ENCODE results near the gene PIP5K1A. TPM values are rescaled to one million over a fixed set of nuclear protein-coding genes. Genes with fewer than 3 reads are reported as not detected.

Gene PIP5K1A
- total RNA-seq, 2 donors from 2014 or later, result 35.6 to 41.8 TPM

- no peaks in the 10 kb centered on the region for H3K27me3 ChIP-seq
- no peak for TF ChIP-seq CTCF (IDR thresholded peaks at IDR 0.05)
- DNase-seq (ENCODE audit: low spot score), result no peak
- H3K4me3 ChIP-seq, result no peak overlapping the region
- H3K9me3 ChIP-seq, result no peaks in the 10 kb centered on the region
- no peak overlapping the region for H3K27ac ChIP-seq
- H3K4me1 ChIP-seq, result no peaks in the 10 kb centered on the region
- H3K36me3 ChIP-seq, result peaks cover 95% of the 10 kb centered on the region
These were observed 91.8 kb downstream of the PIP5K1A start for GRCh38 chr1:151289991-151290708.

GRCh38 chr1:151290709-151291303, 92.5 kb downstream of the PIP5K1A start:
- Histone ChIP-seq H3K27ac (no peak overlapping the region), H3K27me3 (no peaks in the 10 kb centered on the region), H3K4me1 (no peaks in the 10 kb centered on the region), H3K36me3 (peaks cover 98% of the 10 kb centered on the region), H3K9me3 (no peaks in the 10 kb centered on the region), H3K4me3 (no peak overlapping the region)
- no peak for DNase-seq (ENCODE audit: low spot score)
- TF ChIP-seq CTCF (IDR thresholded peaks at IDR 0.05), result no peak

GRCh38 chr1:151292207-151293030, 94.1 kb downstream of the PIP5K1A start:
- TF ChIP-seq CTCF (IDR thresholded peaks at IDR 0.05), result no peak
- no peak overlapping the region for H3K27ac ChIP-seq
- peaks cover 98% of the 10 kb centered on the region for H3K36me3 ChIP-seq

GRCh38 chr1:151293093-151293492, 94.7 kb downstream of the PIP5K1A start:
- Histone ChIP-seq H3K4me3 (no peak overlapping the region), H3K9me3 (no peaks in the 10 kb centered on the region), H3K36me3 (peaks cover 98% of the 10 kb centered on the region), H3K27me3 (no peaks in the 10 kb centered on the region), H3K4me1 (no peaks in the 10 kb centered on the region), H3K27ac (no peak overlapping the region)
- no peak for TF ChIP-seq CTCF (IDR thresholded peaks at IDR 0.05)
- no peak for DNase-seq (ENCODE audit: low spot score)

More at GRCh38 chr1:151292207-151293030, 94.1 kb downstream of the PIP5K1A start:
- no peak for DNase-seq (ENCODE audit: low spot score)
- Histone ChIP-seq H3K27me3 (no peaks in the 10 kb centered on the region), H3K9me3 (no peaks in the 10 kb centered on the region), H3K4me1 (no peaks in the 10 kb centered on the region), H3K4me3 (no peak overlapping the region)

GRCh38 chr1:151294742-151295462, 96.5 kb downstream of the PIP5K1A start:
- Histone ChIP-seq H3K27ac (no peak overlapping the region), H3K27me3 (no peaks in the 10 kb centered on the region), H3K4me3 (no peak overlapping the region), H3K4me1 (no peaks in the 10 kb centered on the region), H3K9me3 (no peaks in the 10 kb centered on the region), H3K36me3 (peaks cover 100% of the 10 kb centered on the region)
- TF ChIP-seq CTCF (IDR thresholded peaks at IDR 0.05), result no peak
- no peak for DNase-seq (ENCODE audit: low spot score)

Other genes starting within 250 kb of the PIP5K1A start
- gene CERS2, start 223.7 kb upstream of the PIP5K1A start, total RNA-seq, result 10 to 100 TPM; 47.9 to 91.4 TPM
- gene ANXA9, start 216.3 kb upstream of the PIP5K1A start, total RNA-seq, result 1 to 10 TPM; 1.6 to 7.7 TPM
- gene MINDY1, start 191.7 kb upstream of the PIP5K1A start, total RNA-seq, result 10 to 100 TPM; 62.2 to 72.3 TPM
- 10 to 100 TPM; 52.0 to 68.4 TPM for gene PRUNE1, start 190.1 kb upstream of the PIP5K1A start, total RNA-seq
- under 1 TPM; 0.22 to 0.24 TPM for gene BNIPL, start 162.0 kb upstream of the PIP5K1A start, total RNA-seq
- gene C1orf56, start 150.8 kb upstream of the PIP5K1A start, total RNA-seq, result 10 to 100 TPM in 1 of 2 donors, 1 to 10 TPM in 1; 8.8 to 16.2 TPM
- 10 to 100 TPM; 18.2 to 37.5 TPM for gene CDC42SE1, start 138.9 kb upstream of the PIP5K1A start, total RNA-seq
- 10 to 100 TPM in 1 of 2 donors, 1 to 10 TPM in 1; 3.5 to 10.9 TPM for gene MLLT11, start 138.2 kb upstream of the PIP5K1A start, total RNA-seq
- 10 to 100 TPM; 18.0 to 19.4 TPM for gene GABPB2, start 127.8 kb upstream of the PIP5K1A start, total RNA-seq
- gene SEMA6C, start 51.9 kb upstream of the PIP5K1A start, total RNA-seq, result 10 to 100 TPM; 40.0 to 60.7 TPM
- gene TNFAIP8L2, start 41.9 kb upstream of the PIP5K1A start, total RNA-seq, result 1 to 10 TPM in 1 of 2 donors, under 1 TPM in 1; 0.56 to 4.8 TPM
- gene LYSMD1, start 32.6 kb upstream of the PIP5K1A start, total RNA-seq, result 10 to 100 TPM; 14.6 to 16.1 TPM
- 10 to 100 TPM; 14.4 to 14.7 TPM for gene SCNM1, start 32.4 kb upstream of the PIP5K1A start, total RNA-seq
- not detected for gene TMOD4, start 22.6 kb upstream of the PIP5K1A start, total RNA-seq
- 10 to 100 TPM; 23.4 to 32.1 TPM for gene VPS72, start 8.4 kb upstream of the PIP5K1A start, total RNA-seq
- 100 to 1,000 TPM; 109 to 157 TPM for gene PSMD4, start 56.2 kb downstream of the PIP5K1A start, total RNA-seq
- gene ZNF687, start 83.7 kb downstream of the PIP5K1A start, total RNA-seq, result 10 to 100 TPM; 12.9 to 26.3 TPM
- gene PI4KB, start 128.9 kb downstream of the PIP5K1A start, total RNA-seq, result 10 to 100 TPM; 46.5 to 61.8 TPM
- 10 to 100 TPM; 17.9 to 20.2 TPM for gene RFX5, start 148.7 kb downstream of the PIP5K1A start, total RNA-seq
- gene SELENBP1, start 174.2 kb downstream of the PIP5K1A start, total RNA-seq, result 10 to 100 TPM; 41.7 to 43.6 TPM
- 100 to 1,000 TPM; 179 to 204 TPM for gene PSMB4, start 201.0 kb downstream of the PIP5K1A start, total RNA-seq